Measurements from ENCODE around the gene PLXNC1.

Gene PLXNC1

GRCh38 chr12:94220804-94221203 lies 72.4 kb downstream of the PLXNC1 start:
- Histone ChIP-seq H3K4me3 (ENCODE audit: low read depth, low read length) (no peak overlapping the region), H3K36me3 (ENCODE audit: control insufficient read depth in 2 of 2, insufficient read depth in 1 of 2, low read length in 2 of 2) (no peaks in the 10 kb centered on the region), H3K4me1 (ENCODE audit: control insufficient read depth, insufficient read depth, low read length) (no peaks in the 10 kb centered on the region), H3K9me3 (ENCODE audit: control insufficient read depth, insufficient read depth, low read depth, low read length) (no peaks in the 10 kb centered on the region), H3K27ac (ENCODE audit: extremely low read depth, low read depth, low read length) (no peak overlapping the region)
- CTCF ChIA-PET, result no interaction called here
- TF ChIP-seq ZNF114 (tag by site-specific recombination; IDR thresholded peaks at IDR 0.05) (no peak), PRDM1 (tag by site-specific recombination; IDR thresholded peaks at IDR 0.05) (no peak), ZNF157 (tag by site-specific recombination; IDR thresholded peaks at IDR 0.05) (no peak), ZNF302 (tag by site-specific recombination; IDR thresholded peaks at IDR 0.05; ENCODE audit: low read depth) (no peak), ZNF37A (tag by site-specific recombination; IDR thresholded peaks at IDR 0.05) (no peak), ZNF571 (tag by site-specific recombination; IDR thresholded peaks at IDR 0.05) (no peak), SP3 (tag by site-specific recombination; IDR thresholded peaks at IDR 0.05) (no peak), ZNF341 (tag by site-specific recombination; IDR thresholded peaks at IDR 0.05; ENCODE audit: low read depth) (no peak), OVOL3 (tag by site-specific recombination; IDR thresholded peaks at IDR 0.05) (no peak), ZNF600 (tag by site-specific recombination; IDR thresholded peaks at IDR 0.05) (no peak), SETDB1 (IDR thresholded peaks at IDR 0.05; ENCODE audit: insufficient read length, low read length) (no peak), ZSCAN4 (tag by site-specific recombination; IDR thresholded peaks at IDR 0.05) (no peak), ZNF121 (tag by site-specific recombination; IDR thresholded peaks at IDR 0.05) (no peak), HOXD13 (CRISPR knock-in tag; IDR thresholded peaks at IDR 0.05; ENCODE audit: borderline replicate concordance) (no peak), ZNF423 (tag by site-specific recombination; IDR thresholded peaks at IDR 0.05) (no peak), ZNF148 (tag by site-specific recombination; IDR thresholded peaks at IDR 0.05; ENCODE audit: borderline replicate concordance) (no peak)
- POLR2A ChIA-PET, result no interaction called here

GRCh38 chr12:94222351-94223084 lies 74.1 kb downstream of the PLXNC1 start:
- TF ChIP-seq ZNF433 (tag by site-specific recombination; IDR thresholded peaks at IDR 0.05; ENCODE audit: low read depth), result no peak
- TF ChIP-seq ZNF561 (tag by site-specific recombination; IDR thresholded peaks at IDR 0.05; ENCODE audit: borderline replicate concordance), result no peak
- TF ChIP-seq SALL2 (tag by site-specific recombination; IDR thresholded peaks at IDR 0.05; ENCODE audit: borderline replicate concordance), result no peak
- no peak for TF ChIP-seq TRIM28 (IDR thresholded peaks at IDR 0.05; ENCODE audit: borderline replicate concordance, low read length)
- TF ChIP-seq ZNF658 (tag by site-specific recombination; IDR thresholded peaks at IDR 0.05), result no peak
- no peak for TF ChIP-seq ZNF692 (tag by site-specific recombination; IDR thresholded peaks at IDR 0.05)
- no peak for TF ChIP-seq MEIS1 (CRISPR knock-in tag; IDR thresholded peaks at IDR 0.05; ENCODE audit: borderline replicate concordance)
- TF ChIP-seq ZNF555 (tag by site-specific recombination; conservative IDR thresholded peaks at IDR 0.05), result no peak
- no peak for TF ChIP-seq ZNF639 (tag by site-specific recombination; IDR thresholded peaks at IDR 0.05)
- no peak for TF ChIP-seq BCL11A (tag by site-specific recombination; IDR thresholded peaks at IDR 0.05; ENCODE audit: low read depth)
- TF ChIP-seq ZNF670 (tag by site-specific recombination; IDR thresholded peaks at IDR 0.05; ENCODE audit: low read depth), result no peak
- POLR2A ChIA-PET, result no interaction called here
- CTCF ChIA-PET, result no interaction called here

More at GRCh38 chr12:94222351-94223084, 74.1 kb downstream of the PLXNC1 start:
- no peak overlapping the region for H3K27ac ChIP-seq (ENCODE audit: extremely low read depth, low read depth, low read length)
- no peaks in the 10 kb centered on the region for H3K4me1 ChIP-seq (ENCODE audit: control insufficient read depth, insufficient read depth, low read length)
- no peak overlapping the region for H3K4me3 ChIP-seq (ENCODE audit: low read depth, low read length)
- no peaks in the 10 kb centered on the region for H3K36me3 ChIP-seq (ENCODE audit: control insufficient read depth in 2 of 2, insufficient read depth in 1 of 2, low read length in 2 of 2)
- no peaks in the 10 kb centered on the region for H3K9me3 ChIP-seq (ENCODE audit: control insufficient read depth, insufficient read depth, low read depth, low read length)

Measured in HEK293 (cell line).